Loucy (cell line): Measurements from ENCODE around the gene ARL14.

Experiments
- H2AFZ ChIP-seq: fragments of 200-600 bp; sonication (generic); 2 replicates; pipeline ENCODE4 v1.6.0; 2016; ENCODE audit warnings: antibody characterized with exemption, mild to moderate bottlenecking, low read length, moderate library complexity
- H3F3A ChIP-seq: fragments of 200-600 bp; 2 replicates; pipeline ENCODE4 v1.6.0; 2016; ENCODE audit warnings: antibody characterized with exemption, low read depth, mild to moderate bottlenecking
- H3K27me3 ChIP-seq: fragments of 200-600 bp; sonication (generic); 2 replicates; pipeline ENCODE4 v1.6.1; 2014; ENCODE audit warnings: low read length, mild to moderate bottlenecking; ENCODE audit not compliant: insufficient read depth, poor library complexity, severe bottlenecking
- H3K36me3 ChIP-seq: fragments of 200-600 bp; sonication (generic); 2 replicates; pipeline ENCODE4 v1.6.1; 2016; ENCODE audit warnings: low read length; ENCODE audit not compliant: insufficient read depth
- H3K4me1 ChIP-seq: fragments of 200-600 bp; sonication (generic); 2 replicates; pipeline ENCODE4 v1.5.1; 2014; ENCODE audit warnings: low read length, mild to moderate bottlenecking; ENCODE audit not compliant: insufficient read depth, poor library complexity, severe bottlenecking
- H3K4me2 ChIP-seq: fragments of 200-600 bp; sonication (generic); 2 replicates; pipeline ENCODE4 v1.6.0; 2014; ENCODE audit warnings: antibody characterized with exemption, low read length, low read depth, mild to moderate bottlenecking; ENCODE audit not compliant: poor library complexity, severe bottlenecking
- H3K4me3 ChIP-seq: fragments of 200-600 bp; sonication (generic); 2 replicates; pipeline ENCODE4 v1.5.1; 2014; ENCODE audit warnings: low read length, mild to moderate bottlenecking, mixed read lengths; ENCODE audit not compliant: poor library complexity, severe bottlenecking
- H3K79me2 ChIP-seq: fragments of 200-600 bp; sonication (generic); 2 replicates; pipeline ENCODE4 v1.6.1; 2014; ENCODE audit warnings: low read length; ENCODE audit not compliant: insufficient read depth
- H3K9ac ChIP-seq: fragments of 200-600 bp; sonication (generic); 2 replicates; pipeline ENCODE4 v1.6.0; 2014; ENCODE audit warnings: mild to moderate bottlenecking, low read depth, low read length, moderate library complexity; ENCODE audit not compliant: poor library complexity, severe bottlenecking
- H3K9me2 ChIP-seq: fragments of 200-600 bp; sonication (generic); replicated peaks from 2 replicates; pipeline ENCODE4 v1.6.1; 2016; ENCODE audit warnings: low read depth, low read length, mixed read lengths
- H3K9me3 ChIP-seq: fragments of 200-600 bp; sonication (generic); 2 replicates; pipeline ENCODE4 v1.6.1; 2014; ENCODE audit warnings: mild to moderate bottlenecking, antibody characterized with exemption, low read length, low read depth; ENCODE audit not compliant: insufficient read depth
- H4K20me1 ChIP-seq: fragments of 200-600 bp; sonication (generic); 2 replicates; pipeline ENCODE4 v1.6.0; 2014; ENCODE audit warnings: antibody characterized with exemption, low read length, mild to moderate bottlenecking; ENCODE audit not compliant: insufficient read depth, poor library complexity, severe bottlenecking
- CTCF ChIP-seq: fragments of 200-600 bp; sonication (generic); conservative IDR thresholded peaks from 2 replicates; pipeline ENCODE4 v1.5.1; 2014; ENCODE audit warnings: mild to moderate bottlenecking, antibody characterized with exemption, low read length
- EZH2phosphoT487 ChIP-seq: fragments of 200-600 bp; IDR thresholded peaks from 2 replicates; pipeline ENCODE4 v1.6.1; 2018; ENCODE audit warnings: antibody characterized with exemption, mild to moderate bottlenecking, moderate library complexity, borderline replicate concordance

Gene ARL14

GRCh38 chr3:160635213-160635612, 41.7 kb upstream of the ARL14 start:
- Histone ChIP-seq H3K36me3 (no peaks in the 10 kb centered on the region), H3K4me3 (no peak overlapping the region), H2AFZ (no peak overlapping the region), H3K9me2 (no peaks in the 10 kb centered on the region), H4K20me1 (no peaks in the 10 kb centered on the region), H3K27me3 (no peaks in the 10 kb centered on the region), H3K79me2 (no peaks in the 10 kb centered on the region), H3K9ac (no peak overlapping the region), H3K9me3 (no peaks in the 10 kb centered on the region), H3F3A (no peaks in the 10 kb centered on the region; the same call in 1 of the 2 replicates), H3K4me1 (peaks cover 13% of the 10 kb centered on the region), H3K4me2 (no peak overlapping the region)
- TF ChIP-seq EZH2phosphoT487: no peak
- no peak for TF ChIP-seq CTCF

- Histone ChIP-seq H3K9me2 (no peaks in the 10 kb centered on the region), H3K4me2 (no peak overlapping the region), H3K79me2 (no peaks in the 10 kb centered on the region), H2AFZ (no peak overlapping the region), H3K9me3 (no peaks in the 10 kb centered on the region), H3K27me3 (no peaks in the 10 kb centered on the region), H3K9ac (no peak overlapping the region), H4K20me1 (no peaks in the 10 kb centered on the region), H3K4me3 (no peak overlapping the region), H3K4me1 (peaks cover 13% of the 10 kb centered on the region), H3F3A (no peaks in the 10 kb centered on the region; the same call in 1 of the 2 replicates), H3K36me3 (no peaks in the 10 kb centered on the region)
- TF ChIP-seq CTCF (no peak), EZH2phosphoT487 (no peak)
These were observed 39.9 kb upstream of the ARL14 start for GRCh38 chr3:160637086-160637485.

- Histone ChIP-seq H3K9me3 (no peaks in the 10 kb centered on the region), H3K27me3 (no peaks in the 10 kb centered on the region), H3K9ac (no peak overlapping the region), H3K4me2 (no peak overlapping the region), H4K20me1 (no peaks in the 10 kb centered on the region), H3K36me3 (no peaks in the 10 kb centered on the region), H3K79me2 (no peaks in the 10 kb centered on the region), H3K4me3 (no peak overlapping the region), H3K9me2 (no peaks in the 10 kb centered on the region), H3K4me1 (peaks cover 6% of the 10 kb centered on the region), H2AFZ (no peak overlapping the region), H3F3A (no peaks in the 10 kb centered on the region)
- TF ChIP-seq CTCF: no peak
- no peak for TF ChIP-seq EZH2phosphoT487
These were observed 38.8 kb upstream of the ARL14 start for GRCh38 chr3:160638184-160638583.
